ENCODE data around the gene HCAR3. TPM values are rescaled to one million over a fixed set of nuclear protein-coding genes. Genes with fewer than 3 reads are reported as not detected.
"Not testable (repeated sequence)": the region's sequence is repeated elsewhere in the genome, so short reads cannot be mapped to it uniquely, and the experiment has no call there.

Gene HCAR3
- polyA plus RNA-seq, 1 of the 3 experiments (the other 2 are of a cell fraction) = not detected

DNA sequence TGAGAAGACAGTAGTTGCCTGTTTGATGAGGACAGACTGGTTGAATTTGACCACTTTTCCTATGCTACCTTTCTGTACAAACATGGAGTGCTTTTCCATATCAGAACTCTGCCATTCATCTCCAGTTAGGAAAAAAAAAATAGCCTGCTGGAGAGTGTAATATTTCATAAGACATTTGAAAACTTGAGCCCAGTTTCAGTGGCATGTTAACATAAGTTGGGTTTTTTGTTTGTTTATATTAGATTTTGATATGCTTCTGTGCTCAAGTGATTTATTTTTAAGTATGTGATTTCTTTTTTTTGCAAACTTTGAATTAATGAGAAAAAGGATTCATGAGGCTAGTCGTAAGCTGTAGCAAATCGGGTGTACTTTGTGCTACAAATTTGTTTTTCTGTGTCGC lies 12.8 kb downstream of the HCAR3 start:
- H3F3A ChIP-seq (replicated peaks; ENCODE audit: insufficient read depth); H3K79me2 ChIP-seq (ENCODE audit: insufficient read depth); H3K4me2 ChIP-seq; H3K9ac ChIP-seq; H3K27ac ChIP-seq (ENCODE audit: low read depth in 2 of 2, low read length in 1 of 2); H4K20me1 ChIP-seq (ENCODE audit: insufficient read depth); DNase-seq; H3K36me3 ChIP-seq (replicated peaks in 1 of 2; ENCODE audit: control insufficient read depth in 1 of 2, insufficient read depth in 2 of 2, low read length in 1 of 2); H3K9me3 ChIP-seq; H3K27me3 ChIP-seq (ENCODE audit: insufficient read depth); POLR2A ChIA-PET; H3K9me2 ChIP-seq; H3K4me3 ChIP-seq (ENCODE audit: low read depth in 2 of 2, low read length in 1 of 2); CTCF ChIA-PET; H2AFZ ChIP-seq (ENCODE audit: low read depth); H3K4me1 ChIP-seq (ENCODE audit: control insufficient read depth in 1 of 2, insufficient read depth in 2 of 2, low read depth in 1 of 2, low read length in 1 of 2): not testable (repeated sequence)
- WGBS (ENCODE audit: low lambda C conversion rate) = 90% methylated on average over 3 of the region's 3 CpGs

DNA sequence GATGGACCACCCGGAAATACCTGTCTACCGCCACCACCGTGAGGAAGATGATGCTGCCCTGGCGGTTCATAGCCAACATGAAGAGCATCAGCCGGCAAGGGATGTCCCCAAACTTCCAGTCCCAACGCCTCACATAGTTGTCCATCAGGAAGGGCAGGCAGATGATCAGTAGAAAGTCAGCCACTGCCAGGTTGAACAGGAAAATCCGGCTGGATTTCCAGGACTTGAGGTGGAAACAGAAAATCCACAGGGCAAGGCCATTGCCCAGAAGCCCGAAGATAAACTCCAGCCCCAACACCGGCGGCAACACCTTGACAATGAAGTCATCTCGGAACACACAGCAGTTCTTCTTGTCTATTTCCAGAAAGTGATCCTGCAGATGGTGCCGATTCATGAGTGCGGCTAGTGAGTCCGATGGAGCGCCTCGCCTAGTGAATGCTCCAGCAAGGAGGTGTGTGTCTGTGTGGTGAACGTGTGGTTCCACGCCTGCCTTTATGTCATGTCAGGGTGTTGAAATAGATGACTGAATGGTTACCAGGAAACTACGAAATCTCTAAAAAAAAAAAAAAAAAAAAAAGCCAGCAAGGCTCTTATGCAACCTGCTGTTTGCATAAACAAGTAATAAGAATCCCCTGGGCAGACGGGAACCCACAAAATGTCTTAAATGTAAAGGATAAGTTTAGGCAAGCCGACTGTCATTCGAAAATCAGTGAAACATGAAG lies 13.6 kb downstream of the HCAR3 start, which contains the start of gene HCAR2:
HCAR2 (minus strand) TSS at position 468 of the 722 bp plus-strand sequence; CDS start at position 394, 74 bp downstream.
- H3K36me3 ChIP-seq (replicated peaks in 1 of 2; ENCODE audit: control insufficient read depth in 1 of 2, insufficient read depth in 2 of 2, low read length in 1 of 2); H3K4me2 ChIP-seq; H3K79me2 ChIP-seq (ENCODE audit: insufficient read depth); H3K9me3 ChIP-seq; H2AFZ ChIP-seq (ENCODE audit: low read depth); H3K27ac ChIP-seq (ENCODE audit: low read depth in 2 of 2, low read length in 1 of 2); H3K4me1 ChIP-seq (ENCODE audit: control insufficient read depth in 1 of 2, insufficient read depth in 2 of 2, low read depth in 1 of 2, low read length in 1 of 2); H3K27me3 ChIP-seq (ENCODE audit: insufficient read depth); H3K9ac ChIP-seq; DNase-seq; POLR2A ChIA-PET; H3F3A ChIP-seq (replicated peaks; ENCODE audit: insufficient read depth); H4K20me1 ChIP-seq (ENCODE audit: insufficient read depth); H3K4me3 ChIP-seq (ENCODE audit: low read depth in 2 of 2, low read length in 1 of 2); H3K9me2 ChIP-seq; CTCF ChIA-PET: not testable (repeated sequence)
- WGBS (ENCODE audit: low lambda C conversion rate) = 81% methylated on average over 16 of the region's 22 CpGs

DNA sequence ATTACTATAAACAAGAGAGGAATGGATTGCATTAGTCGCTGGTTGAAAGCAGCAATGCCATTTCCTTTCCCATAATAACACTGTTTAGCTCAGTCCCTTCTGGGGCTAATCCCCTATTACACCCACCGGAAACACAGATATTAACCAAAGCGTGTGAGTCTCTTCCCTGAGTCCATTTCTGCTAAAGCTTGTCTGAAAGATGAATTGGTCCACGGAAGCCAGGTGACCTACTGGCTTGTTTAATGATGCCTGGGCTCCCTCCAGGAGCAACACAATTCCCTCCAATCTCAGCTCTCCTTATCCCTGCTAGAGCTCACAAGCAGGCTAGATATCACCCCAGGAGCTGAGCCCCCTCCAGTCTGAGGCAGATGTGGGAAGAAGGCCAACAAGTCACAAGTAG lies 15.1 kb downstream of the HCAR3 start:
- H3K27me3 ChIP-seq (ENCODE audit: insufficient read depth); H3K4me3 ChIP-seq (ENCODE audit: low read depth in 2 of 2, low read length in 1 of 2); H3K9me3 ChIP-seq; DNase-seq; H3K79me2 ChIP-seq (ENCODE audit: insufficient read depth); H3K4me2 ChIP-seq; H4K20me1 ChIP-seq (ENCODE audit: insufficient read depth); H3K36me3 ChIP-seq (replicated peaks in 1 of 2; ENCODE audit: control insufficient read depth in 1 of 2, insufficient read depth in 2 of 2, low read length in 1 of 2); H3K27ac ChIP-seq (ENCODE audit: low read depth in 2 of 2, low read length in 1 of 2); CTCF ChIA-PET; H3F3A ChIP-seq (replicated peaks; ENCODE audit: insufficient read depth); H3K9ac ChIP-seq; H3K9me2 ChIP-seq; POLR2A ChIA-PET; H3K4me1 ChIP-seq (ENCODE audit: control insufficient read depth in 1 of 2, insufficient read depth in 2 of 2, low read depth in 1 of 2, low read length in 1 of 2); H2AFZ ChIP-seq (ENCODE audit: low read depth): not testable (repeated sequence)
- 90% methylated on average over 4 of the region's 4 CpGs for WGBS (ENCODE audit: low lambda C conversion rate)

DNA sequence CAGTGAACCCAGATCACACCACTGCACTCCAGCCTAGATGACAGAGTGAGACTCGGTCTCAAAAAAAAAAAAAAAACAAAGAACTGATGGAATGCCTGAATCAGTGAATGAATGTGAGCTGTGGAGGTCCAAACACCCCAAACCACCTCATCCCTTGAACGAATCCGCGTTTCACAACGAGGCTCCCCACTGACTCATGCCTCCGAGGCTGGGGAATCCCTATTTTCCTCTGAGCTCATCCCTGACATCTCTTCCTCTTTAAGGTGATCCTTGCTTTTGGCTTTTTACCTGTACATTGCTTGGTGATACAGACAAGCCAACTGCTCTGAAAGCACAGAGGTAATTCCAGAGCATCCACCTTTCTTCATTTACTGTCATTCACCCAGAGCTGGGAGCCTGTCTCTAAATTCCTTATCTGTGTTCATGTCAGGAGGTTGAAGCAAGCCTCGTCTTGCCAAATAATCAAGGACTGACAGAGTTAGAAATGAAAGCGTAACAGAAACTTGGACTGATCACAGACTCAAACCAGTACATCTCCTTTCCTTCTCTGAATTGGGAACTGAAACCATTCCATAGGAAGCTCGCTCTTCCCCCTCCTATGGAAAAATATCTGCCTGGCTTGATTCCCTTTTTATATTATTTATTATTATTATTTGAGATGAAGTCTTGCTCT lies 16.4 kb downstream of the HCAR3 start:
- H3K4me1 ChIP-seq (ENCODE audit: control insufficient read depth in 1 of 2, insufficient read depth in 2 of 2, low read depth in 1 of 2, low read length in 1 of 2); H3K9me2 ChIP-seq; H3K79me2 ChIP-seq (ENCODE audit: insufficient read depth); H3K36me3 ChIP-seq (replicated peaks in 1 of 2; ENCODE audit: control insufficient read depth in 1 of 2, insufficient read depth in 2 of 2, low read length in 1 of 2); POLR2A ChIA-PET; H3K27me3 ChIP-seq (ENCODE audit: insufficient read depth); H3K9me3 ChIP-seq; H2AFZ ChIP-seq (ENCODE audit: low read depth); H3K4me3 ChIP-seq (ENCODE audit: low read depth in 2 of 2, low read length in 1 of 2); H4K20me1 ChIP-seq (ENCODE audit: insufficient read depth); DNase-seq; H3F3A ChIP-seq (replicated peaks; ENCODE audit: insufficient read depth); H3K4me2 ChIP-seq; H3K27ac ChIP-seq (ENCODE audit: low read depth in 2 of 2, low read length in 1 of 2); H3K9ac ChIP-seq: not testable (repeated sequence)
- WGBS (ENCODE audit: low lambda C conversion rate) = 75% methylated on average over 1 of the region's 9 CpGs
- CTCF ChIA-PET = interaction anchor here (0.6 kb wide), 1 partner anchor 50 kb away, joined by 3 read pairs; no protein-coding TSS in a partner anchor

DNA sequence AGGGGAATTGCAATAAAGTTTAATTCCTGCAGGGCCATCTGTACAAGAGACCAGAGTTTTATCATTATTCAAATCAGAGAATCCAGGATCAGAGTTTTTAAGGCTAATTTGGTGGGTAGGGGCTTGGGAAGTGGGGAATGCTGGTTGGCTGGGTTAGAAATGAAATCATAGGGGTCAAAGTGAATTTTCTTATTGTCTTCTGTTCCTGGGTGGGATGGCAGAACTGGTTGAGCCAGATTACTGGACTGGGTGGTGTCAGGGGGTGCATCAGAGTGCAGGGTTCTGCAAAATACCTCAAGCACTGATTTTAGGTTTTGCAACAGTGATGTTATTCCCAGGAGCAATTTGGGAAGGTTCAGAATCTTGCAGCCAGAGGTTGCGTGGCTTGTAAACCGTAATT lies 19.7 kb downstream of the HCAR3 start:
- WGBS (ENCODE audit: low lambda C conversion rate) = 94% methylated on average over 2 of the region's 2 CpGs
- H3K4me3 ChIP-seq (ENCODE audit: low read depth in 2 of 2, low read length in 1 of 2); CTCF ChIA-PET; H3K9me3 ChIP-seq; DNase-seq; H3K9ac ChIP-seq; H3K79me2 ChIP-seq (ENCODE audit: insufficient read depth); H3K4me2 ChIP-seq; H3F3A ChIP-seq (replicated peaks; ENCODE audit: insufficient read depth); POLR2A ChIA-PET; H3K9me2 ChIP-seq; H4K20me1 ChIP-seq (ENCODE audit: insufficient read depth); H2AFZ ChIP-seq (ENCODE audit: low read depth); H3K36me3 ChIP-seq (replicated peaks in 1 of 2; ENCODE audit: control insufficient read depth in 1 of 2, insufficient read depth in 2 of 2, low read length in 1 of 2); H3K27me3 ChIP-seq (ENCODE audit: insufficient read depth); H3K4me1 ChIP-seq (ENCODE audit: control insufficient read depth in 1 of 2, insufficient read depth in 2 of 2, low read depth in 1 of 2, low read length in 1 of 2); H3K27ac ChIP-seq (ENCODE audit: low read depth in 2 of 2, low read length in 1 of 2): not testable (repeated sequence)
